Skeletal muscle tissue (tissue), 4 donors: ENCODE measurements around the gene ENOX2. TPM values are rescaled to one million over a fixed set of nuclear protein-coding genes. Genes with fewer than 3 reads are reported as not detected.

Source experiments
- H3K27ac ChIP-seq: one replicate; pipeline ENCODE4 v1.7.0; 2013; ENCODE audit warnings: mild to moderate bottlenecking, low read depth, low read length, inconsistent platforms
- H3K27me3 ChIP-seq, 3 donors: one replicate each; pipeline ENCODE4 v1.7.0; 2013; ENCODE audit warnings: low read length in 3 of 3; ENCODE audit not compliant: control insufficient read depth in 3 of 3, insufficient read depth in 3 of 3
- H3K36me3 ChIP-seq, 3 donors: one replicate each; pipeline ENCODE4 v1.7.0; 2013; ENCODE audit warnings: low read length in 3 of 3; ENCODE audit not compliant: control insufficient read depth in 3 of 3, insufficient read depth in 3 of 3
- H3K4me1 ChIP-seq, 3 donors: one replicate each; pipeline ENCODE4 v1.7.0; 2013; ENCODE audit warnings: low read length in 3 of 3, mild to moderate bottlenecking in 3 of 3; ENCODE audit not compliant: control insufficient read depth in 3 of 3, insufficient read depth in 3 of 3
- H3K4me3 ChIP-seq, 3 donors: one replicate each; pipeline ENCODE4 v1.7.0; 2013; ENCODE audit warnings: low read length in 3 of 3
- H3K9ac ChIP-seq, 3 donors: one replicate each; pipeline ENCODE4 v1.7.0; 2013; ENCODE audit warnings: low read length in 3 of 3, mild to moderate bottlenecking in 3 of 3, moderate library complexity in 2 of 3, low read depth in 1 of 3
- H3K9me3 ChIP-seq, 3 donors: one replicate each; pipeline ENCODE4 v1.7.0; 2013; ENCODE audit warnings: low read length in 3 of 3; ENCODE audit not compliant: control insufficient read depth in 3 of 3
- total RNA-seq: library from RNA; depleted of rRNA; stranded (reverse); fragments of >200 nt; gene quantifications from one replicate; pipeline ENCODE4 v1.2.3, GENCODE V29; 2014
- donor health status: Osteomylitis.

ENOX2 gene
- total RNA-seq, 1 donor from 2014 or later = 11.5 TPM

DNA sequence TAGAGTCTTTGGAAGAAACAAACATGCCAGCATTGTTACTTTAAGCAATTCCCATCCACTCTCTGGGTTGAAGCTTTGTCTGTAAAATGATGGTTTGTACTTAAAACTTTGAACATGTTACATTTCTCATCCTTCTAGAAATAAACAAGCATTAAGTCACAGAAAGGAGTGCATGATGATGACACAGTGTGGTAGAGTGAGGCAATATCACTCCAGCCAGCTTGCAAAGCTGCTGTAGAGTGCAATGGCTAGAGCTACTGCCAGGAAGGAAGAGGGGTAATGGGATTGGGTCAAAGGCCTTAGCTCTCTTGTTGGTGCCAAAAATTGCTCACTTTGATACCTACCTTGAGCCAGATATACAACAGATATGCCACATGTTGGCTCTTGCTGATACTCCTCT, 12.3 kb upstream of the ENOX2 start:
- no peaks in the 10 kb centered on the region for H3K9me3 ChIP-seq
- no peak overlapping the region for H3K27ac ChIP-seq
- H3K4me3 ChIP-seq = no peak overlapping the region

GRCh38 chrX:130909469-130910136, 6.6 kb upstream of the ENOX2 start:
- Histone ChIP-seq H3K36me3 (no peaks in the 10 kb centered on the region), H3K27ac (peak overlapping the region; percentile 31), H3K9ac (no peak overlapping the region), H3K4me3 (no peak overlapping the region), H3K4me1 (no peaks in the 10 kb centered on the region), H3K27me3 (peaks cover 0 to under 1% (median 0%) of the 10 kb centered on the region in 3 donors), H3K9me3 (no peaks in the 10 kb centered on the region)

More for the DNA sequence above, 12.3 kb upstream of the ENOX2 start:
- no peaks in the 10 kb centered on the region for H3K4me1 ChIP-seq
- H3K27me3 ChIP-seq = peaks cover 0 to 6% (median 0%) of the 10 kb centered on the region in 3 donors
- H3K9ac ChIP-seq = no peak overlapping the region
- no peaks in the 10 kb centered on the region for H3K36me3 ChIP-seq

GRCh38 chrX:130906776-130907175, 3.8 kb upstream of the ENOX2 start:
- no peak overlapping the region for H3K4me3 ChIP-seq
- H3K36me3 ChIP-seq = no peaks in the 10 kb centered on the region
- no peaks in the 10 kb centered on the region for H3K4me1 ChIP-seq
- no peak overlapping the region for H3K27ac ChIP-seq
- H3K9me3 ChIP-seq = no peaks in the 10 kb centered on the region
- no peak overlapping the region for H3K9ac ChIP-seq
- no peaks in the 10 kb centered on the region for H3K27me3 ChIP-seq

DNA sequence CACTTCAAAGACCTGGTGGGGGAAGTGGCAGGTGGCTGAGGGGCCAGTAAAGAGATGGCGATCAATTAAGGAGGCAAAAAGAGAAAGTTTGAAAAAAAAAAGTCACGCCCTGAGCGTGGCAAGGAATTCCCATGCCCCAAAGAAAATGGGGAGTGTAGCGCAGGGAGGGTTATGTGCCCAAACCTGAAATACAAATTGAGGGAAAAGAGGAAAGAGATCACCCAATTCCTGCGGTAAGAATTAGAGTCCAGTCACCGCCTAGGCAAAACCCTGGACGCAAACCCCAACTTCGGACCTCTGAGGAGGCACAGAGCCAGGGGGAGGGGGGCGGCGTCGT, 595 bp downstream of the ENOX2 start:
- Histone ChIP-seq H3K9me3 (no peaks in the 10 kb centered on the region), H3K4me1 (no peaks in the 10 kb centered on the region), H3K27me3 (no peaks in the 10 kb centered on the region), H3K9ac (peak overlapping the region; percentile 66 to 83 (median 78)), H3K27ac (peak overlapping the region; percentile 83), H3K4me3 (peak overlapping the region; percentile 67 to 73 (median 68)), H3K36me3 (peaks cover 0 to 3% (median 0%) of the 10 kb centered on the region in 3 donors)

GRCh38 chrX:130896802-130897501, 6.1 kb downstream of the ENOX2 start:
- Histone ChIP-seq H3K4me3 (no peak overlapping the region), H3K27me3 (no peaks in the 10 kb centered on the region), H3K27ac (peak overlapping the region; percentile 21), H3K9ac (no peak overlapping the region), H3K4me1 (peaks cover 0 to 4% (median 2%) of the 10 kb centered on the region in 3 donors), H3K36me3 (peaks cover 0 to 3% (median 0%) of the 10 kb centered on the region in 3 donors), H3K9me3 (no peaks in the 10 kb centered on the region)

- Histone ChIP-seq H3K4me3 (no peak overlapping the region), H3K9ac (no peak overlapping the region), H3K9me3 (no peaks in the 10 kb centered on the region), H3K27me3 (no peaks in the 10 kb centered on the region), H3K36me3 (peaks cover 0 to 3% (median 0%) of the 10 kb centered on the region in 3 donors), H3K4me1 (peaks cover 0 to 4% (median 2%) of the 10 kb centered on the region in 3 donors), H3K27ac (no peak overlapping the region)
Observed at GRCh38 chrX:130896026-130896425, 7.0 kb downstream of the ENOX2 start.

DNA sequence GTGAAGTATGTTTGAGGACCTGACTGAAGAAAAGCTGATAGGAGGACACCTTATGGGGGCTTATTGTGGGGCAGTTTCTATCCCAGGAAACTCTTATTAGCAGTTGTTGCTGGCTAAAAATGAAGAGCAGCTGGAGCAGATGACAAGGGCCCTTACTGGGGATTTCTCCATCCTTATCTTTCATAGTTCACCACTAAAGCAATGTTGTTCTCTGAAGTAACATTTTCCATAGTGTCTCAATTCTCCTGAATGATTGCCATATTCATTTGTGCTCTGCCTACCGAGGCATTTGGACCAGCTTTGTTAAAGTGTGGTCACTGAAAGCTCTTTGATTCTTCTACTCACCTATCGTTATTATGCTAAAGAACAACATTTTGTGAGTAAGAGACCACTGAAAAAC, 7.7 kb downstream of the ENOX2 start:
- Histone ChIP-seq H3K27ac (peak overlapping the region; percentile 23), H3K27me3 (no peaks in the 10 kb centered on the region), H3K9me3 (no peaks in the 10 kb centered on the region), H3K4me3 (no peak overlapping the region), H3K36me3 (peaks cover 0 to 3% (median 0%) of the 10 kb centered on the region in 3 donors), H3K9ac (no peak overlapping the region), H3K4me1 (peaks cover 0 to 4% (median 2%) of the 10 kb centered on the region in 3 donors)

- Histone ChIP-seq H3K4me3 (no peak overlapping the region), H3K9ac (no peak overlapping the region), H3K9me3 (no peaks in the 10 kb centered on the region), H3K27me3 (no peaks in the 10 kb centered on the region), H3K4me1 (peaks cover 0 to 4% (median 2%) of the 10 kb centered on the region in 3 donors), H3K27ac (no peak overlapping the region), H3K36me3 (no peaks in the 10 kb centered on the region)
Observed at GRCh38 chrX:130893356-130894085, 9.5 kb downstream of the ENOX2 start.

DNA sequence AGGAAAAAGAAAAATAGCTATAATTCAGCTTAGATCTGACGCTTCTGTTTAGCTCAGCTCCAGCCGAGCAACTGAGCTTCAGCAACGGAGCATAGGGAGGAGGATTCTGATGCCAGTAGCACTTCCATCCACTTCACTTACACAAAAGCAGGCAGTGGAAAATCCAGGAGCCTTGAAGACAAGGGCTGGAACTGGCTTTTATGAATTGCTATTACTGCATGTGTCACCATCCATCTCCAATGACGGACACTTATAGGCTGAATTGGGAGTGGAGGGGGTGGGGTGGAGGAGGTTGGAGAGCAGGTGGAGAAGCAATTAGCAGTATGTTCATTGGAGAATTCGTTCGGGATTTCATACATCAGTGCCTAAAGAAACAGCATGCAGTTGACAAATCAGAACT, 15.6 kb downstream of the ENOX2 start:
- Histone ChIP-seq H3K4me3 (no peak overlapping the region), H3K27ac (no peak overlapping the region), H3K27me3 (no peaks in the 10 kb centered on the region)

GRCh38 chrX:130885996-130886395, 17.0 kb downstream of the ENOX2 start:
- Histone ChIP-seq H3K9ac (peak overlapping the region in 1 of 3 donors; percentile 11), H3K4me3 (peak overlapping the region in 2 of 3 donors; percentile 9 to 16), H3K27ac (no peak overlapping the region)

More for the DNA sequence above, 15.6 kb downstream of the ENOX2 start:
- no peaks in the 10 kb centered on the region for H3K4me1 ChIP-seq
- H3K36me3 ChIP-seq = no peaks in the 10 kb centered on the region
- H3K9me3 ChIP-seq = no peaks in the 10 kb centered on the region
- no peak overlapping the region for H3K9ac ChIP-seq

More at GRCh38 chrX:130885996-130886395, 17.0 kb downstream of the ENOX2 start:
- Histone ChIP-seq H3K9me3 (no peaks in the 10 kb centered on the region), H3K36me3 (no peaks in the 10 kb centered on the region), H3K27me3 (no peaks in the 10 kb centered on the region), H3K4me1 (no peaks in the 10 kb centered on the region)
